ENCODE measurements around the gene FAU.
A peak's percentile ranks its signal among the peaks of the same experiment; 100 is the strongest.

FAU gene

GRCh38 chr11:65108469-65109123 lies 13.3 kb downstream of the FAU start:
- Mint-ChIP-seq H3K27me3 (no peaks in the 10 kb centered on the region), H3K4me1 (peaks cover 61% of the 10 kb centered on the region), H3K27ac (no peak overlapping the region), H3K4me3 (no peak overlapping the region), H3K9me3 (no peaks in the 10 kb centered on the region)
- DNase-seq, result no peak
- no peak for ATAC-seq

GRCh38 chr11:65107751-65108468 lies 14.0 kb downstream of the FAU start:
- Mint-ChIP-seq H3K9me3 (no peaks in the 10 kb centered on the region), H3K4me3 (no peak overlapping the region), H3K27me3 (no peaks in the 10 kb centered on the region), H3K27ac (no peak overlapping the region), H3K4me1 (peaks cover 60% of the 10 kb centered on the region)
- DNase-seq (no peak), ATAC-seq (no peak)

GRCh38 chr11:65107078-65107477 lies 14.9 kb downstream of the FAU start:
- no peak overlapping the region for H3K27ac Mint-ChIP-seq
- no peak overlapping the region for H3K4me3 Mint-ChIP-seq
- H3K27me3 Mint-ChIP-seq, result no peaks in the 10 kb centered on the region
- ATAC-seq (no peak), DNase-seq (no peak)
- H3K9me3 Mint-ChIP-seq, result no peaks in the 10 kb centered on the region
- peaks cover 56% of the 10 kb centered on the region for H3K4me1 Mint-ChIP-seq

GRCh38 chr11:65104628-65105027 lies 17.3 kb downstream of the FAU start:
- Mint-ChIP-seq H3K4me3 (no peak overlapping the region), H3K27me3 (no peaks in the 10 kb centered on the region), H3K9me3 (no peaks in the 10 kb centered on the region), H3K27ac (peak overlapping the region in 1 of 2 donors; percentile 71), H3K4me1 (peaks cover 31% of the 10 kb centered on the region)
- DNase-seq (no peak), ATAC-seq (no peak)

- no peak overlapping the region for H3K27ac Mint-ChIP-seq
- peaks cover 29% of the 10 kb centered on the region for H3K4me1 Mint-ChIP-seq
- H3K27me3 Mint-ChIP-seq, result no peaks in the 10 kb centered on the region
- ATAC-seq, result no peak
- no peak for DNase-seq
- H3K4me3 Mint-ChIP-seq, result no peak overlapping the region
- H3K9me3 Mint-ChIP-seq, result no peaks in the 10 kb centered on the region
These were observed 18.5 kb downstream of the FAU start for GRCh38 chr11:65103476-65103875.

- H3K4me1 Mint-ChIP-seq, result peaks cover 39% of the 10 kb centered on the region
- ATAC-seq (no peak), DNase-seq (no peak)
- peak overlapping the region in 1 of 2 donors; percentile 37 for H3K27ac Mint-ChIP-seq
- H3K4me3 Mint-ChIP-seq, result no peak overlapping the region
- no peaks in the 10 kb centered on the region for H3K9me3 Mint-ChIP-seq
- H3K27me3 Mint-ChIP-seq, result no peaks in the 10 kb centered on the region
These were observed 19.5 kb downstream of the FAU start for GRCh38 chr11:65102142-65103095.

- H3K4me1 Mint-ChIP-seq, result peaks cover 44% of the 10 kb centered on the region
- no peaks in the 10 kb centered on the region for H3K9me3 Mint-ChIP-seq
- ATAC-seq (no peak), DNase-seq (no peak)
- no peaks in the 10 kb centered on the region for H3K27me3 Mint-ChIP-seq
- no peak overlapping the region for H3K4me3 Mint-ChIP-seq
- H3K27ac Mint-ChIP-seq, result no peak overlapping the region
These were observed 21.1 kb downstream of the FAU start for GRCh38 chr11:65100674-65101350.

- ATAC-seq (no peak), DNase-seq (no peak)
- H3K4me1 Mint-ChIP-seq, result peaks cover 23% of the 10 kb centered on the region
- no peaks in the 10 kb centered on the region for H3K9me3 Mint-ChIP-seq
- H3K27me3 Mint-ChIP-seq, result no peaks in the 10 kb centered on the region
- H3K4me3 Mint-ChIP-seq, result peak overlapping the region; percentile 93 to 95
- peak overlapping the region in 1 of 2 donors; percentile 40 for H3K27ac Mint-ChIP-seq
These were observed 25.0 kb downstream of the FAU start for GRCh38 chr11:65096926-65097325.

GRCh38 chr11:65095974-65096806 lies 25.7 kb downstream of the FAU start, which contains the start of gene VPS51:
VPS51 (plus strand) TSS chr11:65096214; CDS start chr11:65096251, 37 bp downstream.
- H3K9me3 Mint-ChIP-seq, result no peaks in the 10 kb centered on the region
- H3K4me1 Mint-ChIP-seq, result peaks cover 23% of the 10 kb centered on the region
- peak within 1 kb of the TSS; percentile 98 to 99 for H3K27ac Mint-ChIP-seq
- peak within 1 kb of the TSS; percentile 93 to 95 for H3K4me3 Mint-ChIP-seq
- H3K27me3 Mint-ChIP-seq, result no peaks in the 10 kb centered on the region
- peak; percentile 97 for ATAC-seq
- peak; percentile 83 to 89 for DNase-seq

GRCh38 chr11:65095427-65095826 lies 26.5 kb downstream of the FAU start:
- H3K4me1 Mint-ChIP-seq, result peaks cover 23% of the 10 kb centered on the region

GRCh38 chr11:65090628-65091027 lies 31.3 kb downstream of the FAU start:
- peaks cover 5% of the 10 kb centered on the region for H3K4me1 Mint-ChIP-seq
- no peak overlapping the region for H3K4me3 Mint-ChIP-seq
- no peak overlapping the region for H3K27ac Mint-ChIP-seq
- ATAC-seq (no peak), DNase-seq (no peak)
- H3K9me3 Mint-ChIP-seq, result no peaks in the 10 kb centered on the region
- H3K27me3 Mint-ChIP-seq, result no peaks in the 10 kb centered on the region

More at GRCh38 chr11:65095427-65095826, 26.5 kb downstream of the FAU start:
- DNase-seq (no peak), ATAC-seq (no peak)
- Mint-ChIP-seq H3K27ac (peak overlapping the region; percentile 98 to 99), H3K4me3 (peak overlapping the region; percentile 93 to 95), H3K27me3 (no peaks in the 10 kb centered on the region), H3K9me3 (no peaks in the 10 kb centered on the region)

GRCh38 chr11:65089621-65090020 lies 32.3 kb downstream of the FAU start:
- H3K27ac Mint-ChIP-seq, result no peak overlapping the region
- H3K4me3 Mint-ChIP-seq, result no peak overlapping the region
- no peaks in the 10 kb centered on the region for H3K9me3 Mint-ChIP-seq
- DNase-seq, result no peak
- H3K4me1 Mint-ChIP-seq, result peaks cover 13% of the 10 kb centered on the region
- no peaks in the 10 kb centered on the region for H3K27me3 Mint-ChIP-seq
- no peak for ATAC-seq

GRCh38 chr11:65087827-65088226 lies 34.1 kb downstream of the FAU start:
- Mint-ChIP-seq H3K27ac (no peak overlapping the region), H3K9me3 (no peaks in the 10 kb centered on the region), H3K4me1 (peaks cover 27% of the 10 kb centered on the region), H3K4me3 (no peak overlapping the region), H3K27me3 (no peaks in the 10 kb centered on the region)
- no peak for DNase-seq
- ATAC-seq, result no peak

GRCh38 chr11:65087216-65087615 lies 34.7 kb downstream of the FAU start:
- DNase-seq (no peak), ATAC-seq (no peak)
- H3K4me1 Mint-ChIP-seq, result peaks cover 33% of the 10 kb centered on the region
- no peaks in the 10 kb centered on the region for H3K9me3 Mint-ChIP-seq
- H3K4me3 Mint-ChIP-seq, result no peak overlapping the region
- no peak overlapping the region for H3K27ac Mint-ChIP-seq
- no peaks in the 10 kb centered on the region for H3K27me3 Mint-ChIP-seq

All from stimulated activated naive CD8-positive, alpha-beta T cell treated with anti-CD3 and anti-CD28 coated beads, Interleukin-15, amount 100 ng/mL, for 72 hours (primary cell).